Urothelium cell line (cell line): Measurements from ENCODE around the gene OR51G2.

Experiments used
- DNase-seq: peaks from one replicate; pipeline ENCODE4 v3.0.0; 2011; ENCODE audit warnings: low spot score, mixed read lengths
- FAIRE-seq: peaks from 2 replicates; lab custom pipeline; 2011; peaks lifted over from hg19 to GRCh38; lab: Jason Lieb, UNC

Gene OR51G2

DNA sequence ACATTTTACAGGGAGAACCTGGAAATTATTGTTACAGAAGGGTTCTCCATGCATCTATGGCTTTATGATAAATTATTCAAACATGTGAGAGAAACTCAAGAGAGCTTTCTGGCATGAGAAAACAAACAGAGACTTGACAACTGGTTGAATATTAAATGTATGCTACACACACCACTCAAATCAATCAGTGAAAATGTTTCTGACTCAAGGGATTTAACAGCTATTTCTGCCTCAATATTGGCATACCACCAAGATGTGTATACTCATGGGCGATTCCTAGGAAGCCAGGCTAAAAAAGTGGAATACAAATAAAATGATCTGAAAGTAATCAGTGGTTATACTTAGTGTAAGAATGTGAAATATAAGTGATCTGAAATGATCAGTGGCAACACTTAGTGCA lies 53.3 kb downstream of the OR51G2 start:
- FAIRE-seq (no peak), DNase-seq (no peak)

DNA sequence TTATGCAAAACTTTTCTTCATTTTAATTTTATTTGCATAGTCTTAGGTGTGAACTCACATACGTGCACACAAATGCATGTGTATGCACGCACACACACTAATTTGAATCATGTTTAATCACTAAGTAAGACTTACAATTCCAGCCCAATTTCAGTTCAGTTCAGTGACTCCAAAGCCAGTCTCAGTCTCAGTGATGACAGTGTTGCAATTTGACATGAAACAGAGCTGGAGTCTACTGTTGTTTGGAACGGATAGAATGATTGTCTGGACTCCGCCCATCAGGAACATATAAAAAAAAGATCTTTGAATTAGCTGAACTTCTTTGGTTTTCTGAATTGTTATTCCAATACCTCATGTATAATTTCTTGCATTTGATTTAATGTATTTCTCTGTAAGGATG lies 55.3 kb downstream of the OR51G2 start:
- FAIRE-seq: no peak
- DNase-seq: no peak
